Testis (tissue), 2 donors: ENCODE data around the gene EPGN.

Experiments
- CTCF ChIP-seq, 3 experiments: fragments of 450-650 bp in 2 of 3; fragments of 200-600 bp in 1 of 3; sonication (generic) in 1 of 3; IDR thresholded peaks; one replicate each; pipeline ENCODE4 v1.5.1; 2016 to 2019; ENCODE audit warnings: antibody characterized with exemption in 3 of 3, mild to moderate bottlenecking in 2 of 3, moderate library complexity in 1 of 3
- POLR2A ChIP-seq: fragments of 450-650 bp; IDR thresholded peaks from one replicate; pipeline ENCODE4 v1.6.1; 2017; ENCODE audit warnings: antibody characterized with exemption, mild to moderate bottlenecking, moderate library complexity

- TF ChIP-seq POLR2A: no peak
- no peak for TF ChIP-seq CTCF (IDR thresholded peaks at IDR 0.05)
Measured at GRCh38 chr4:74308215-74308614, at the start of gene EPGN.
